ENCODE data around the gene ANKRD6.

DNA sequence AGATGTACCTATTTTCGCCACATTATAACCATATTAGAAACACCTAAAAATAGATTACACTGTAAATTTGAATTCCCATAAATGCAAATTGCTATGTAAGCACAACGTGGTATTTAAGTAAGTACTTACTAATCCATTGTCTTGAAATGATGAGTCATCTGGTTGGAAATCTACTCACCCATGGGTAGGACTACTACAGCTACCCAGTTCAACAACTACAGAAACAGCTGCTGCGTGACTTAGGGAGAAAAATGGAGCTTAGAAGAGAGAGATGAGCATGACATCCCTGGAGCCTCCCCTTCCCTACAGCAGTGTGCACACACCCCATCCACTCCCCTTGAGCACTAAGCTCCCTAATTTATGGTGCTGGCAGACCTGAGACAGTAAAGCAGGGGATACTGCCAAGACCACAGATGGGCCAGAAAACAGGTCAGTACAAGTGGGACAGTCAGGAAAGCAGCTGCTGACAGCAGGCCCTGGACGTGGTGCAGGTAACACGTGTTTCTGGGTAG is 47.7 kb upstream of the ANKRD6 start:
- TF ChIP-seq CTCF (IDR thresholded peaks at IDR 0.05), result no peak
- TF ChIP-seq EP300 (IDR thresholded peaks at IDR 0.05), result no peak
- TF ChIP-seq POLR2AphosphoS5 (IDR thresholded peaks at IDR 0.05), result no peak
